Stimulated activated effector memory CD8-positive, alpha-beta T cell treated with anti-CD3 and anti-CD28 coated beads, Interleukin-12 subunit alpha, Interleukin-12 subunit beta, amount 100 ng/mL, for 72 hours (primary cell): ENCODE measurements around the gene TNPO2.

ENCODE experiments used
- ATAC-seq: fragments of 150-1000 bp; cut with Tn5 transposase; 2 replicates; pipeline ENCODE4 v1.10.0; 2021
- DNase-seq, 2 donors: peaks; one replicate each; pipeline ENCODE4 v3.0.0; 2021 to 2022; ENCODE audit warnings: low spot score in 2 of 2
- H3K27ac Mint-ChIP-seq: one replicate; pipeline ENCODE4 v1.8.0; 2022; ENCODE audit warnings: mild to moderate bottlenecking, mixed read lengths
- H3K36me3 Mint-ChIP-seq: one replicate; pipeline ENCODE4 v1.8.0; 2022; ENCODE audit warnings: mild to moderate bottlenecking, mixed read lengths
- H3K4me1 Mint-ChIP-seq: one replicate; pipeline ENCODE4 v1.8.0; 2022; ENCODE audit warnings: mixed read lengths
- H3K4me3 Mint-ChIP-seq: one replicate; pipeline ENCODE4 v1.8.0; 2022; ENCODE audit warnings: mild to moderate bottlenecking, mixed read lengths
- H3K9me3 Mint-ChIP-seq: one replicate; pipeline ENCODE4 v1.8.0; 2022; ENCODE audit warnings: mixed read lengths

TNPO2 gene

DNA sequence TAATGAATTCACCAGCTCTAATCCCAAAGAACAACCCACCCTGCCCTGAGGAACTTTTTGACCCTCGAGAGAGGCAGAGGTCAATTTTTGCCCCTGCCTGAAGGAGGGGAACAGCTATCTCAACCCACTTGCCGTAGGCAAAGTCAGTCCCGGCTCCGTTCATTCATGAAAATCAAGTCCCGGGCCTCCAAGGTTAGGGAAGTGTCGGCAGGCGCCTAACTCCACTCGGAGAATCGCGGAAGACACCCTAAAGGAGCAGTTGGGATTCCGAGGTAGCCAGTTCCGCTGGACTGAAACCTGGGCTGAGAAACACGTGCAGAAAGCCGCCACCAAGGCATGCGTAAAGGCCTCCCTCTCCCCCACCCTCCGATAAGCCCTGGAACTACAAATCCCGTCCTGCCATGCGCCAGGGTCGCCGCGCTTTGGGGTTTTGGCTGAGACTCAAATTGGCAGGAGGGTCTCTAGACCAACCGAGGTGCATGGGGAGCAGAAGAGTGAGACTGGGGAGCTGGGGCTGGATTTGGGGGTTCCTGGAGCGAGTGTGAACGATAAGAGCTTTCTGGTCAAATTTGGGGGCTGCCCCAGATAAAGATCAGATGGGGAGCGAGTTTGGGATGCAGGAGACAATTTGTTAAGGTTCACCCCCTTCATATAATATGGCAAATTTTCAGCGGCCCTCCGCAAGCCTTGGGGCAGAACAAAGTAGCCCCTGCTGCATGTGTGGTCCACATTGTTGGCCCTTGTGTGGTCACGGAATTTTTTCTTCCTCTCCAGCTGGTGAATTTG is at the start of gene TNPO2:
TNPO2 (minus strand) TSS at position 292 of the 786 bp plus-strand sequence. CDS start 2,955 bp downstream, outside the sequence.
- H3K4me1 Mint-ChIP-seq: peaks cover 44% of the 10 kb centered on the region
- ATAC-seq: peak; percentile 60
- DNase-seq: peak; percentile 52 to 86
- H3K36me3 Mint-ChIP-seq: peaks cover 81% of the 10 kb centered on the region
- peak within 1 kb of the TSS; percentile 83 for H3K4me3 Mint-ChIP-seq
- no peaks in the 10 kb centered on the region for H3K9me3 Mint-ChIP-seq
- peak within 1 kb of the TSS; percentile 97 for H3K27ac Mint-ChIP-seq

DNA sequence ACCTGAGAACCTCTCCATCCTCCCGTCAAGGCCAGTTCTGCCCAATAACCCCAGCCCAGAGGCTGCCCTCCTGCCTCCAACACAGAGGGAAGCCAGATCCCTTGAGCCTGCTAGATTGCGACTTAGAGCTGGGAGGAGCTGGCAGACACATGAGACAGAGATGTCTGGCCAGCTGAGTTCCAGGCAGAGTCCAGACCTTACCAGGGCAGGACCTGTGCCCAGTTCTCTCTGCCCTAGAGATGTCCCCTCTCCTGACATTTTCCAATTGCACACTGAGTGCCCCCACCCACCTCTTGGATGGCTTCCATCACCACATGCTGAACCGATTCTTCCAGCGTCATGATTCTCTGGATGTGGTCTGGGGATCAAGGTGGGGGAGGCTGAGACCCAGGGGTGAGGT is 48.6 kb upstream of the TNPO2 start:
- H3K4me3 Mint-ChIP-seq: no peak overlapping the region
- H3K4me1 Mint-ChIP-seq: peaks cover 21% of the 10 kb centered on the region
- ATAC-seq: no peak
- H3K36me3 Mint-ChIP-seq: no peaks in the 10 kb centered on the region
- DNase-seq: no peak
- H3K9me3 Mint-ChIP-seq: no peaks in the 10 kb centered on the region
- no peak overlapping the region for H3K27ac Mint-ChIP-seq

DNA sequence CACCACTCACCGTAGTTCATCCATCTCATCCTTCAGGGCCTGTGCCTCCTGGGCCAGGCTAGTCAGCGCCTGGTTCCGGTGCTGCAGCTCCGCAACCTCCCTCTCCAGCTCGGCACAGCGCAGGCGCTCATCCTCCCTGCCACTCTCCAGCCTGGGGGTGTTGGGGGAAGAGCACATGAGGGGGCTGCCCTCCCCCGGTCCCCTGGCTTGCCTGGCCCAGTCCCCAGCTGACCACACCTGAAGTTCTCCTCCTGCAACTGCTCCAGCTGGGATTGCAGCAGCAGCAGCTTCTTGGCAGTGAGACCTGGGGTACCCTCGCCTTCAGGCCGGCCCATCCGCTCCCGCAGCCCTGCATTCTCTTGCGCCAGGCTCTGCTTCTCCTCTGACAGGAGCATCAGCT is 47.2 kb upstream of the TNPO2 start:
- Mint-ChIP-seq H3K36me3 (peaks cover 5% of the 10 kb centered on the region), H3K4me3 (no peak overlapping the region), H3K27ac (no peak overlapping the region), H3K9me3 (no peaks in the 10 kb centered on the region), H3K4me1 (peaks cover 28% of the 10 kb centered on the region)
- no peak for DNase-seq
- no peak for ATAC-seq

DNA sequence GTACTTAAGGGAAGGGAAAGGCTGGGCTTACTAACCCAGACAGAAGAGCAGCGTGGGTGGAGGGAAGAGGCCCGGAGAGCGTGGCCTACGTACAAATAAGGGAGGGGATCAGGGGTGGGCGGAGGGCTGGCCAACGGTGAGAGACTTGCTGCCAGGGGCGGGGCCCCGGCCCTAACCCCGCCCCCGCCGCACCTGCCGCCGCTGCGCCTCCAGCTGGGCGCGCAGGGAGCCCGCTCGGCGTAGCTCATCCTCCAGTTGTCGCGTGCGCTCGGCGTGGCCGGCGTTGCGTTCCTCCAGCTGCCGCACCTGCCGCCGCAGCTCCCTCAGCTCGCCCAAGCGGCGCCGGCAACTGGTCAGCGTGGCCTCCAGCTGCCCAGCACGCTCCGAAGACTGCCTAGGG is 46.0 kb upstream of the TNPO2 start:
- Mint-ChIP-seq H3K4me1 (peaks cover 29% of the 10 kb centered on the region), H3K4me3 (peak overlapping the region; percentile 57), H3K27ac (no peak overlapping the region), H3K36me3 (peaks cover 5% of the 10 kb centered on the region), H3K9me3 (no peaks in the 10 kb centered on the region)
- ATAC-seq (peak; percentile 83), DNase-seq (no peak)

DNA sequence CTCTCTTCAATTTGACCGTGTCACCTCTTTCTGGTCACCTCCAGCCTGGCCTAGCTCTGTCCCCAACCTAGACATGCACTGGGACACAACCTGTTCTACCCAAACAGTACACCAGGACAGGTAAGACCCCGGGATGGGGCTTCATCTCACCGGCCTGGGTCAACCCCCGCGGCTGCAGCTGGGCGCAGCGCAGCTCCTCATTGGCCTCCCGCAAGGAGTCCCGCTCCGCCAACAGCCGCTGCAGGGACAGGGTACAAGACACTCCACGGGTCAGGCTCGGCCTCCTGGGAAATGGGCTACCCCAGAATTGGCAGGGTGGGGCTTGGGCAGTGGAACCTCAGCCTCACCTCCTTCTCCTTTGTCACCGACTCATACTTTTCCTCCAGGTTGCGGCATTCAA is 43.9 kb upstream of the TNPO2 start:
- Mint-ChIP-seq H3K36me3 (peaks cover 5% of the 10 kb centered on the region), H3K4me1 (peaks cover 21% of the 10 kb centered on the region), H3K4me3 (no peak overlapping the region), H3K27ac (no peak overlapping the region), H3K9me3 (no peaks in the 10 kb centered on the region)
- no peak for ATAC-seq
- no peak for DNase-seq

DNA sequence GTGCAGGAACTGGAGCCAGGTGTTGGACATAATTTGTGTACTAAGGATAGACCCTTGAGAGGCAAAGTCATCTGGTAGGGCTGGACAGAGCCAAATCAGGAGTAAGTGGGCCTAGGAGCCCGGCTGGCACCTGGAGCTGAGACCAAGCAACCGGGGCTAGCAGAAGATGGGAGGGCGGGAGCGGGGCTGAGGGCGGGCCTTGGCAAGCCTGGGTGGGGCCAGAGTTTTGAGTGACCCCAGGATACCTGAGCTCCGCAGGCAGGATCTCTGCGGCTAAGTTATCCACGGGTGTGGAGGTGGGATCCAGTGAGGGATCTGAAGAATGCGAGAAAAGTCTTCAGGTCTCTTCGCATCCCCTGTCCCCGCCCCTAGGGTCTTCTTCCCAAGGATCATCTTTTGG is 43.4 kb upstream of the TNPO2 start:
- DNase-seq (no peak), ATAC-seq (no peak)
- Mint-ChIP-seq H3K4me1 (peaks cover 21% of the 10 kb centered on the region), H3K36me3 (peaks cover 5% of the 10 kb centered on the region), H3K27ac (no peak overlapping the region), H3K4me3 (no peak overlapping the region), H3K9me3 (no peaks in the 10 kb centered on the region)

DNA sequence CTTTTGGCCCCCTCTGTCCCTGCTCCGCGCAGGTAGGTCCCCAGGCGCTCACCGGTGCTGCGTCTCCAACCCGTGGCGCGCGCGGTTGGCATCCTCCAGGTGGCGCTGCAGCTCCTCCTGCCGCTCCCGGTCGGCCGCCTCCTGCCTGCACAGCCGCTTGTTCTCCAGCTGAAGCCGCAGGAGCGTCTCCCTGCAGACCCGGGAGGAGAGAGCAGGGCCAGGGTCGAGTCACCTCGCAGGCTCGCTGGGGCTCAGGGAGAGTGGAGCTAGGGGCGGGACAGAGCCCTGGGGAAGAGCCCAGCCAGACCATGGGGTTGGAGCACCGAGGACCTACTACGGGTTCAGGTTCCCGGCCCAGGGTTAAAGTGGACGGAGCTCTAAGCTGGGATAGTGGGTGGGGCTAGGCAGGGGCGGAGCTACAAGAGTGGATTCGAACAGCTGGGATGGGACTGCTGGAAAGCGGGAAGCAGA is 42.4 kb upstream of the TNPO2 start:
- Mint-ChIP-seq H3K4me3 (peak overlapping the region; percentile 49), H3K36me3 (peaks cover 5% of the 10 kb centered on the region), H3K27ac (no peak overlapping the region), H3K9me3 (no peaks in the 10 kb centered on the region), H3K4me1 (peaks cover 21% of the 10 kb centered on the region)
- DNase-seq: peak; percentile 90 to 95
- peak; percentile 81 for ATAC-seq

DNA sequence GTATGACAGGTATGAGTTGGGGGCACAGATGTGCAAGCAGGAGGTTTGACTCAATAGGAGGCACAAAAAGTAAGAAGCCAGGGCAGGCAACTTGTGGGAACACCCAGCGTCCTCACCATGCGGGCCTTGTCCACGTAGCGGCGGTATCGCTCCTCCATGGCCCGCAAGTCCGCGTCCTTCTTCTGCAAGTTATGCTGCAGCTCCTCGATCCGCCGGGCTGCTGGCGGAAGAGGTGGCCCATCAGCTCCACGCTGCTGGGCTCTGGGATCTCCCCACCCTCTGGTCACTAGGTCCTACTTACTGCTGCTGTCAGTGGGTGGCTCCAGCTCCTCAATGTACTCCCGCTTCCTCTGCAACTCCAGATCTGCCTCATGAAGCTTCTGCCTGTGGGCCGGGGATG is 41.0 kb upstream of the TNPO2 start:
- H3K4me1 Mint-ChIP-seq: peaks cover 18% of the 10 kb centered on the region
- ATAC-seq (no peak), DNase-seq (no peak)
- no peak overlapping the region for H3K4me3 Mint-ChIP-seq
- peaks cover 5% of the 10 kb centered on the region for H3K36me3 Mint-ChIP-seq
- no peaks in the 10 kb centered on the region for H3K9me3 Mint-ChIP-seq
- H3K27ac Mint-ChIP-seq: no peak overlapping the region

DNA sequence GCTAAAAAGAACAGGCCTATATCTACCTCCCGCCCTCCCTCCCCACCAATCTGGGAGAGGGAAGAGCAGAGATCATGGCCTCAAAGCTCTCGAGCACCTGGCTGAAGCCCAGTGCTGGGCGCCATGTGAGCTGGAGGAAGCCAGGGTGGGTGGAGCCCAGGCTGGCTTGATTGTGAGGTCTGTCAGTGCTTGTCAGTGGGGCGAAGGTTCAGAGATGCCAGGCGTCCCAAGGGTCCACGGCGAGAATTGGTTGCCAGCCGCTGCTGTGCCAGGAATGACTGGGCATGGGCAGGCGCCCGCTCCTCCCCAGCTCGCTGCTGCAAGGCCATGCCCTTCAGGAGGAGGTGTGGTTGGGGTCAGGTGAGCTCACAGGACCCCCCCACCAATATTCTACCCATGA is 39.4 kb upstream of the TNPO2 start:
- Mint-ChIP-seq H3K36me3 (peaks cover 5% of the 10 kb centered on the region), H3K4me1 (peaks cover 13% of the 10 kb centered on the region), H3K27ac (no peak overlapping the region), H3K9me3 (no peaks in the 10 kb centered on the region), H3K4me3 (no peak overlapping the region)
- DNase-seq: no peak
- ATAC-seq: no peak

DNA sequence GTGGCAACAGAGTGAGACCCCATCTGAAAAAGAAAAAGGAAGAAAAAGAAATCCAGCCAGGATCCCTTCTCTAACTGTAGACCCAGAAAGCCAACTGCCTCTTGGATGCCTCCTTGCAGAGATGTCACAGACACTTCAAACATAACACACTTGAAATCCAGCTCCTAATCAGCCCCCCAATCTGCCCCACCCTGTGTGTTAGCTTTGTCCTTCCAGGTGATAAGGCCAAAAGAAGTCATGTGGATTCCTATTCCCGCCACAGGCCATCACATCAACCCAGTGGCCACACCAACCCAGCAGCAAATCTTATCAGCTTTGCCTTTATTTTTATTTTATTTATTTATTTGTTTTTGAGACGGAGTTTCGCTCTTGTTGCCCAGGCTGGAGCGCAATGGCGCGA is 36.0 kb upstream of the TNPO2 start:
- H3K4me3 Mint-ChIP-seq: no peak overlapping the region
- peaks cover 5% of the 10 kb centered on the region for H3K4me1 Mint-ChIP-seq
- H3K27ac Mint-ChIP-seq: no peak overlapping the region
- no peaks in the 10 kb centered on the region for H3K9me3 Mint-ChIP-seq
- no peak for ATAC-seq
- no peaks in the 10 kb centered on the region for H3K36me3 Mint-ChIP-seq
- DNase-seq: no peak

DNA sequence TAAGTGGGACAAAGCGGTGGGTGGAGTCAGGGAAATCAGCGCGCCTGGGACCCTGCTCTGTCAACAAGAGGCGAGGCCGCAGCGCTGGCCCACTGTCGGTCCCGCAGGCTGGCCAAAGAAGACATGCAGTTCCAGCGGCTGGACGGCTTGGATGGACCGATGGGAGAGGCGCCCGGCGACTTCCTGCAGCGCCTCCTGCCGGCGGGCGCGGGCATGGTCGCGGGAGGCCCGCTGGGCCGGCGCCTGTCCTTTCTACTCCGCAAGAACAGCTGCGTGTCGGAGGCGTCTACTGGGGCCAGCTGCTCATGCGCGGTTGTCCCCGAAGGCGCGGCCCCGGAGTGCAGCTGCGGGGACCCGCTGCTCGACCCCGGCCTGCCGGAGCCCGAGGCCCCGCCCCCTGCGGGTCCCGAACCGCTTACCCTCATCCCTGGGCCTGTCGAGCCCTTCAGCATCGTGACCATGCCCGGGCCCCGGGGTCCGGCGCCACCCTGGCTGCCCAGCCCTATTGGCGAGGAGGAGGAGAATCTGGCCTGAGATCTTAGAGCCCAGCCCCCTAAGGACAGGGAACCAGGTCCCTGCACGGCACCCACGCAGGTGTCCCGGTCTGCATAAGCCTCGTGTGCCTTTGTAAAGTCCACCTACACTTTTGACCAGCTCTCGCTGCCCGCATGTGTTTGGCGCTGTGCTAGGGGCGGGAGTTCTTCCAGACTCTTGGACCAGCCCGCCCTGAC is 34.0 kb upstream of the TNPO2 start:
- peak overlapping the region; percentile 21 for H3K4me3 Mint-ChIP-seq
- no peaks in the 10 kb centered on the region for H3K36me3 Mint-ChIP-seq
- H3K27ac Mint-ChIP-seq: no peak overlapping the region
- H3K9me3 Mint-ChIP-seq: no peaks in the 10 kb centered on the region
- H3K4me1 Mint-ChIP-seq: peaks cover 5% of the 10 kb centered on the region
- DNase-seq (peak; percentile 78 to 86), ATAC-seq (peak; percentile 84)

DNA sequence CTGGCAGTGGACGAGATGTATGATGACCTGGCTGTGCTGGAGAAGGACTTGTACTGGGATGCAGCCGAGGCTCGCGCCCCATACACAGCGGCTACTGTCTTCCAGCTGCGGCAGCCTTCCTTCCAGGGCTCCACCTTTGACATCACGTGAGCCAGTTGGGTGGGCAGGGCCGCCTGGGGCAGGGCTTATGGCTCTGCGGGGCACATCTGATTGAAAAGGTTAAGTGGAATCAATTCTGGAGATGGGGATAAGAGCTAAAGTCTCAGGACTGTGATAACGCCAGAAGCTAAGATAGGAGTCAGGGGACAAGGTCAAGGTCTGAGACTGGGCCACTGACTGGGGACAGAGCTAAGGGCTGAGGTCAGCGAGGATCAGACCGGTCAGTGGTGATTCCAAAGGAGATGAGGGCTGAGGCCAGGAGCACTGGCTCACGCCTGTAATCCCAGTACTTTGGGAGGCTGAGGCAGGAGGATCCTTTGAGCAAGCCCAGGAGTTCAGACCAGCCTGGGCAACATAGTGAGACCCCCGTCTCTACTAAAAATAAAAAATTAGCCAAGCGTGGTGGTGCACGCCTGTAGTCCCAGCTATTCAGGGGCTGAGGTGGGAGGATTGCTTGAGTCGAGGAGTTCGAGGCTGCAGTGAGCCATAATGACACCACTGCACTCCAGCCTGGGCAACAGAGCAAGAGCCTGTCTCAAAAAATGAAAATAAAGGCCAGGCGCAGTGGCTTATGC is 32.6 kb upstream of the TNPO2 start:
- Mint-ChIP-seq H3K9me3 (no peaks in the 10 kb centered on the region), H3K4me1 (peaks cover 5% of the 10 kb centered on the region), H3K27ac (no peak overlapping the region), H3K4me3 (no peak overlapping the region), H3K36me3 (no peaks in the 10 kb centered on the region)
- DNase-seq: no peak
- no peak for ATAC-seq

DNA sequence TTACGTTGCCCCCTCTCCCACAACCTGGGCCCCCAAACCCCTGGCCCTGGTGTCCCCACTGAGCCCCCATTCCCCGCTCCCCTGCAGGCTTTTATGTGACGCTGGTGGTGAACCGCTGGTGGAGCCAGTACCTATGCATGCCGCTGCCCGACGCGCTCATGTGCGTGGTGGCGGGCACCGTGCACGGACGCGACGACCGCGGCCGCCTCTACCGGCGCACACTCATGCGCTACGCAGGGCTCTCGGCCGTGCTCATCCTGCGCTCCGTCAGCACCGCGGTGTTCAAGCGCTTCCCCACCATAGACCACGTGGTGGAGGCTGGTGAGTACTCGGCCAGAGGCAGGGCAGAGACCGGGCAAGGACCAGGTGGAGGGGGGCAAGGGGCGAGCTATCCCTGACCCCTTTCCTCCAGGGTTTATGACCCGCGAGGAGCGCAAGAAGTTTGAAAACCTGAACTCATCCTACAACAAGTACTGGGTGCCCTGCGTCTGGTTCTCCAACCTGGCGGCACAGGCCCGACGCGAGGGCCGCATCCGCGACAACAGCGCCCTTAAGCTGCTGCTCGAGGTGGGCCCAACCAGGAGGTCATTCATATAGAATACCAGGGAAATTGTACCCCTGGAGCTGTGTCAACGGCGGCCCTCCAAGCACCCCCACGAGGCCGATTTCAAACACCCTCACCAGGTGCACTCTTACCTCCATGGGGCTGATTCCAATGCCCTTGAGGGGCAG is 30.9 kb upstream of the TNPO2 start:
- Mint-ChIP-seq H3K4me1 (peaks cover 10% of the 10 kb centered on the region), H3K4me3 (no peak overlapping the region), H3K36me3 (no peaks in the 10 kb centered on the region), H3K9me3 (no peaks in the 10 kb centered on the region), H3K27ac (no peak overlapping the region)
- DNase-seq (no peak), ATAC-seq (no peak)

DNA sequence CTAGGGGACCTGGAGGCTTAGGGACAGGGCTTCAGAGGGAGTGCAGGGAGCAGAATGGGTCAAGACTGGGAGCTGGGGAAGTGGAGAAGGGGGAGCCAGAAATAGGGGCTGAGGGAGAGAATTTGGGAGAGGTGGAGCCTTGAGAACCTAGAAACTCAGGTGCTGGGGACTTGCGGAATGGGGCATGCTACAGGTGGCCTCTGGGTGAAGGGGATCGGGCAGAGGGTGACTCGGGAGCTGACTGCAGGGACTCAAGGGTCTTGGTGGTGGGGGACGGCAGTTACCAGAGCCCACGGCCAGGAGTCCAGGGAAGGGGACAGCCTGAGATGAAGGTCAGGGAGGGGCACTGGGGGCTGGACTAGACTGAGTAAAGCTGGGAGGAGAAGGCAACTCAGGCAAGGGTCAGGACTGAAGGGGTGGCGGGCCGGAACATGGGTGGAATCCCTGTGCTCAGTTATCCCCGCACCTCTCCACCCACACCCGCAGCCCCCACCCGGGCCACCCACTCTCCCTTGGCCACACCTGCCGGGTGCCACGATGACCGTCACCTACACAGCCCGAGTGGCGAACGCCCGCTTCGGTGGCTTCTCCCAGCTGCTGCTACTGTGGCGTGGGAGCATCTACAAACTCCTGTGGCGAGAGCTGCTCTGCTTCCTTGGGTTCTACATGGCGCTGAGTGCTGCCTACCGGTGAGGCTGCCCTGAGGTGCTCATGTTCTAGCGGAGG is 28.5 kb upstream of the TNPO2 start:
- Mint-ChIP-seq H3K4me1 (peaks cover 13% of the 10 kb centered on the region), H3K27ac (no peak overlapping the region), H3K9me3 (no peaks in the 10 kb centered on the region), H3K4me3 (no peak overlapping the region), H3K36me3 (peaks cover 14% of the 10 kb centered on the region)
- no peak for DNase-seq
- ATAC-seq: no peak
